K562 treated with DMSO at 1 percent for 24 hours (cell line): ENCODE data around the gene ZNF574. TPM values are rescaled to one million over a fixed set of nuclear protein-coding genes. Genes with fewer than 3 reads are reported as not detected.

Source experiments
- total RNA-seq: library from RNA; unstranded; fragments of 300-600 nt; gene quantifications from 2 replicates; pipeline ENCODE4 v1.2.3, GENCODE V29; 2022; ENCODE audit warnings: low read depth; ENCODE audit not compliant: insufficient read depth

The ZNF574 gene, protein sequence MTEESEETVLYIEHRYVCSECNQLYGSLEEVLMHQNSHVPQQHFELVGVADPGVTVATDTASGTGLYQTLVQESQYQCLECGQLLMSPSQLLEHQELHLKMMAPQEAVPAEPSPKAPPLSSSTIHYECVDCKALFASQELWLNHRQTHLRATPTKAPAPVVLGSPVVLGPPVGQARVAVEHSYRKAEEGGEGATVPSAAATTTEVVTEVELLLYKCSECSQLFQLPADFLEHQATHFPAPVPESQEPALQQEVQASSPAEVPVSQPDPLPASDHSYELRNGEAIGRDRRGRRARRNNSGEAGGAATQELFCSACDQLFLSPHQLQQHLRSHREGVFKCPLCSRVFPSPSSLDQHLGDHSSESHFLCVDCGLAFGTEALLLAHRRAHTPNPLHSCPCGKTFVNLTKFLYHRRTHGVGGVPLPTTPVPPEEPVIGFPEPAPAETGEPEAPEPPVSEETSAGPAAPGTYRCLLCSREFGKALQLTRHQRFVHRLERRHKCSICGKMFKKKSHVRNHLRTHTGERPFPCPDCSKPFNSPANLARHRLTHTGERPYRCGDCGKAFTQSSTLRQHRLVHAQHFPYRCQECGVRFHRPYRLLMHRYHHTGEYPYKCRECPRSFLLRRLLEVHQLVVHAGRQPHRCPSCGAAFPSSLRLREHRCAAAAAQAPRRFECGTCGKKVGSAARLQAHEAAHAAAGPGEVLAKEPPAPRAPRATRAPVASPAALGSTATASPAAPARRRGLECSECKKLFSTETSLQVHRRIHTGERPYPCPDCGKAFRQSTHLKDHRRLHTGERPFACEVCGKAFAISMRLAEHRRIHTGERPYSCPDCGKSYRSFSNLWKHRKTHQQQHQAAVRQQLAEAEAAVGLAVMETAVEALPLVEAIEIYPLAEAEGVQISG
- 31.0 and 34.9 TPM in 2 replicates for total RNA-seq

DNA sequence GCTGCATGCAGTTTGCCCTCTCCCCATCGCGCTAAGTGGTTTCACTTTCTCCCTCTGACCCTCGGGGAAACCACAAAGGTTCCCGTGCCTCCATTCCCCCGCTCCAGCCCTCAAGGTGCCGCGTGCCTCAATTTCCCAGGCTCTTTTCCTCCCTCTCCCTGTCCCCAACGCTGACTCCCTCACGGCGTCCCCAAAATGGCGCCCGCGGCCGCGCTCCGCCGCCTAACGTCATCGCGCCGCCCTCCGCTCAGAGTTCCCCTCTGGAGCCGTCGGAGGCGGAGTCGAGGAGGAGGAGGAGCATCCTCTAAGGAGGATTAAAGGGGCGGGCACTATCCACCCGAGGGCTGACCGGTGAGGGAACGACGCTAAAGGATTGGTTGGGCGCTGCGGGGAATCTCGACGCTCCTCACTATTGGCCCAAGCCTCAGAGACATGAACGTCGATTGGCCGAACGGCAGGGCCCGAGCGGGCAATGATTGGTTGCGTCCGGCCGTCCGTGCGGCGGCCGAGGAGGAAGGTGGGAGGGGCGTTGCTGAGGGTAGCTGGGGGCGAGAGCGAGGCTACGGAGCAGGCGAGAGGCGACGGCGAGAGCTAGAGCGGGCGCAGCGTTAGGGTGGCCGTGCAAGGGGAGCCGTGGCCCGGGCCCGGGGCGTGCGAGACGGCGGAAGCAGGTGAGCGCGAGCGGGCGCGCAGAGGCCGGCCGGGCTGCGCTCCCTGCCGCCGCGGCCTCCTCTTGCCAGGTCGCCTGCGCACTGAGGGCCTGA, at the start of gene ZNF574:
TSS of gene ZNF574 (plus strand) at position 551 of the 764 bp plus-strand sequence. CDS start 2,441 bp downstream, outside the sequence.

DNA sequence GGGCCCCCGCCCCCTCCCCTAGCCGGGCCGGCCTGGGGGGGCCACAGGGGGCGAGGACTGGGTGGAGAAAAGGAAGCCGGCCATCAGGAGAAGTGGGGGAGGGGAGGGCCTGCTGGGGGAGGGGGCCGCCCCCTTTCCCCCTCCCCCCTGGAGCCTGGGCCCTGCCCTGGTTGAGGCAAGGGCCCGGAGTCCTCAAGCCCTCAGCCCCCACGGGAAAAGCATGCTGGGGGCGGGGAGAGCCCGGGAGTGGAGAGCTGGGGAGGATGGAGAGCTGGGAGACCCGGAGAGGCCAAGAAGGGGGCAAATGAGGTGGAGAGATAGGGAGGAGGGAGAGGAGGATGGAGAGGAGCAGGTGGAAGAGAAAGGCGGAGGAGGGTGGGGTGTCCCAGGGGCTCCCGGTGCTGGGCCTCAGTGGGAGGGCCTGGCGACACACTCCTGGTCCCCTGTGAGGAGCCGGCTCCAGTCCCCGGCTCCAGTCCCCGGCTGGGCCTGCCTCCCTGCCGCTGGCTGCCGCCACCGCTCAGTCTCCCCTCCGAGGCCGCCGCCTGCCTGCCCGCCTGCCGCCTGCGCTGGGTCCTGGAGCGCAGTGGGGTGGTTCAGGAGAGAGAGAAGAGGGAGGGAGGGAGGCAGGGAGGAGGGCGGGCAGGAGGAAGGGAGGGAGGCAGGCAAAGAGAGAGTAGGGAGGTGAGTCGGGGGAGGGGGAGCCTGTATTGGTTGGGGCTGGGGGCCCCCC, 6.2 kb upstream of the ZNF574 start, which contains the start of gene GRIK5:
TSS of gene GRIK5 (minus strand) at position 588 of the 733 bp plus-strand sequence. CDS start 4,436 bp downstream, outside the sequence.

Other genes with a start within 250 kb of the ZNF574 start
- not detected in 2 replicates for gene LYPD4, start 231.5 kb upstream of the ZNF574 start, total RNA-seq
- gene DMRTC2, start 231.1 kb upstream of the ZNF574 start, total RNA-seq = not detected in 2 replicates
- 4,149 and 4,184 TPM in 2 replicates for gene RPS19, start 215.9 kb upstream of the ZNF574 start, total RNA-seq
- 0.39 and 0.59 TPM in 2 replicates for gene CD79A, start 198.9 kb upstream of the ZNF574 start, total RNA-seq
- 131 and 143 TPM in 2 replicates for gene ARHGEF1, start 193.0 kb upstream of the ZNF574 start, total RNA-seq
- 0.82 and 1.1 TPM in 2 replicates for gene ERFL, start 147.7 kb upstream of the ZNF574 start, total RNA-seq
- gene RABAC1, start 116.8 kb upstream of the ZNF574 start, total RNA-seq = 194 and 196 TPM in 2 replicates
- 0.96 and 1.1 TPM in 2 replicates for gene ATP1A3, start 81.9 kb upstream of the ZNF574 start, total RNA-seq
- 3.0 and 3.6 TPM in 2 replicates for gene GRIK5, start 6.0 kb upstream of the ZNF574 start, total RNA-seq
- 0.97 and 1.0 TPM in 2 replicates for gene POU2F2, start 56.3 kb downstream of the ZNF574 start, total RNA-seq
- gene DEDD2, start 141.5 kb downstream of the ZNF574 start, total RNA-seq = 65.1 and 72.9 TPM in 2 replicates
- 12.7 and 13.4 TPM in 2 replicates for gene ZNF526, start 144.1 kb downstream of the ZNF574 start, total RNA-seq
- gene GSK3A, start 166.4 kb downstream of the ZNF574 start, total RNA-seq = 87.2 and 94.2 TPM in 2 replicates
- 61.5 and 62.7 TPM in 2 replicates for gene ERF, start 179.0 kb downstream of the ZNF574 start, total RNA-seq
- gene CIC, start 193.1 kb downstream of the ZNF574 start, total RNA-seq = 51.8 and 58.5 TPM in 2 replicates
- 0.42 and 0.78 TPM in 2 replicates for gene PRR19, start 226.0 kb downstream of the ZNF574 start, total RNA-seq
- 126 and 144 TPM in 2 replicates for gene PAFAH1B3, start 226.5 kb downstream of the ZNF574 start, total RNA-seq
- gene TMEM145, start 237.1 kb downstream of the ZNF574 start, total RNA-seq = 0.80 TPM in 1 of 2 replicates, not detected in the other
- 23.2 and 23.4 TPM in 2 replicates for gene MEGF8, start 249.5 kb downstream of the ZNF574 start, total RNA-seq